Mesenchymal stem cell (in vitro differentiated cells and primary cell): Measurements from ENCODE around the gene KDM1B.
A peak's percentile ranks its signal among the peaks of the same experiment; 100 is the strongest.

ENCODE experiments used
- DNase-seq: peaks from one replicate; pipeline ENCODE4 v3.0.0-alpha.2; 2013
- H2AFZ ChIP-seq: one replicate; pipeline ENCODE4 v1.6.1; 2013; ENCODE audit warnings: low read depth, mild to moderate bottlenecking, control low read depth, inconsistent platforms, low read length, moderate library complexity
- H2AK5ac ChIP-seq: 2 replicates; pipeline ENCODE4 v1.6.1; 2013; ENCODE audit warnings: low read length, moderate library complexity, mild to moderate bottlenecking, inconsistent platforms; ENCODE audit not compliant: severe bottlenecking
- H2BK120ac ChIP-seq: one replicate; pipeline ENCODE4 v1.6.1; 2013; ENCODE audit warnings: low read depth, mild to moderate bottlenecking, inconsistent platforms, low read length, moderate library complexity
- H2BK12ac ChIP-seq, 2 experiments: one replicate each; pipeline ENCODE4 v1.6.1; 2013; ENCODE audit warnings: inconsistent platforms in 2 of 2, low read length in 2 of 2, mild to moderate bottlenecking in 2 of 2, moderate library complexity in 2 of 2, control low read depth in 1 of 2
- H2BK15ac ChIP-seq: one replicate; pipeline ENCODE4 v1.6.1; 2013; ENCODE audit warnings: mild to moderate bottlenecking, low read depth, inconsistent platforms; ENCODE audit not compliant: poor library complexity, severe bottlenecking
- H2BK5ac ChIP-seq: 2 replicates; pipeline ENCODE4 v1.6.1; 2013; ENCODE audit warnings: low read depth, mild to moderate bottlenecking, low read length, control low read depth, inconsistent platforms; ENCODE audit not compliant: poor library complexity, severe bottlenecking
- H3K14ac ChIP-seq, 2 experiments: one replicate each; pipeline ENCODE4 v1.6.1; 2013; ENCODE audit warnings: inconsistent platforms in 2 of 2, low read length in 2 of 2, control low read depth in 1 of 2, mild to moderate bottlenecking in 1 of 2, moderate library complexity in 1 of 2
- H3K18ac ChIP-seq, 2 experiments: one replicate each; pipeline ENCODE4 v1.6.1; 2013; ENCODE audit warnings: inconsistent platforms in 2 of 2, low read length in 2 of 2, control low read depth in 1 of 2, low read depth in 1 of 2, mild to moderate bottlenecking in 1 of 2
- H3K23ac ChIP-seq, 2 experiments: one replicate each; pipeline ENCODE4 v1.6.1; 2013; ENCODE audit warnings: inconsistent platforms in 2 of 2, low read length in 2 of 2, mild to moderate bottlenecking in 2 of 2, moderate library complexity in 2 of 2, control low read depth in 1 of 2
- H3K27ac ChIP-seq: 2 replicates; pipeline ENCODE4 v1.5.1; 2013; ENCODE audit warnings: mild to moderate bottlenecking, moderate library complexity, low read length, control low read depth, inconsistent platforms; ENCODE audit not compliant: poor library complexity, severe bottlenecking
- H3K27me3 ChIP-seq, 2 experiments: 2 replicates each; pipeline versions ENCODE4 v1.6.1 to v1.7.0; 2013; ENCODE audit warnings: low read length in 2 of 2, mild to moderate bottlenecking in 2 of 2, moderate library complexity in 2 of 2, control low read depth in 1 of 2, inconsistent platforms in 1 of 2; ENCODE audit not compliant: control insufficient read depth in 1 of 2, insufficient read depth in 1 of 2
- H3K36me3 ChIP-seq, 2 experiments: 2 replicates each; pipeline versions ENCODE4 v1.6.1 to v1.7.0; 2013; ENCODE audit warnings: low read length in 2 of 2, control low read depth in 1 of 2, inconsistent platforms in 1 of 2, low read depth in 1 of 2, mild to moderate bottlenecking in 1 of 2; ENCODE audit not compliant: insufficient read depth in 2 of 2, control insufficient read depth in 1 of 2
- H3K4ac ChIP-seq, 2 experiments: one replicate each; pipeline ENCODE4 v1.6.1; 2013; ENCODE audit warnings: inconsistent platforms in 2 of 2, low read length in 2 of 2, mild to moderate bottlenecking in 2 of 2, moderate library complexity in 2 of 2, control low read depth in 1 of 2, low read depth in 1 of 2
- H3K4me1 ChIP-seq: 2 replicates; pipeline ENCODE4 v1.6.1; 2013; ENCODE audit warnings: low read depth, low read length, control low read depth; ENCODE audit not compliant: control insufficient read depth, insufficient read depth
- H3K4me2 ChIP-seq: 2 replicates; pipeline ENCODE4 v1.6.1; 2013; ENCODE audit warnings: low read length, mild to moderate bottlenecking, inconsistent platforms; ENCODE audit not compliant: poor library complexity, severe bottlenecking
- H3K4me3 ChIP-seq, 2 experiments: 2 replicates each; pipeline versions ENCODE4 v1.5.1 to v1.7.0; 2013; ENCODE audit warnings: low read length in 2 of 2, mild to moderate bottlenecking in 2 of 2, control low read depth in 1 of 2, low read depth in 1 of 2; ENCODE audit not compliant: insufficient read depth in 1 of 2
- H3K79me1 ChIP-seq: replicated peaks from 2 replicates; pipeline ENCODE4 v1.6.1; 2013; ENCODE audit warnings: mild to moderate bottlenecking, control low read depth, low read length, inconsistent platforms; ENCODE audit not compliant: poor library complexity, severe bottlenecking
- H3K9ac ChIP-seq: 2 replicates; pipeline ENCODE4 v1.7.0; 2013; ENCODE audit warnings: mild to moderate bottlenecking, low read length, moderate library complexity
- H3K9me3 ChIP-seq: 2 replicates; pipeline ENCODE4 v1.7.0; 2013; ENCODE audit warnings: mild to moderate bottlenecking, low read length; ENCODE audit not compliant: control insufficient read depth
- H4K8ac ChIP-seq: one replicate; pipeline ENCODE4 v1.6.1; 2013; ENCODE audit warnings: inconsistent platforms, mild to moderate bottlenecking, low read length, moderate library complexity
- H4K91ac ChIP-seq: one replicate; pipeline ENCODE4 v1.6.1; 2013; ENCODE audit warnings: mild to moderate bottlenecking, low read length, inconsistent platforms
- WGBS: methylation state at CpG from one replicate; pipeline ENCODE4 v1.1.7; 2013; ENCODE audit warnings: mixed read lengths; 5-methylcytosine and 5-hydroxymethylcytosine counted together

The KDM1B gene

GRCh38 chr6:18242062-18242851 is 87.0 kb downstream of the KDM1B start:
- Histone ChIP-seq H3K9me3 (no peaks in the 10 kb centered on the region), H2AFZ (no peak overlapping the region), H2BK120ac (no peak overlapping the region), H3K4me2 (no peak overlapping the region), H3K14ac (no peak overlapping the region), H2AK5ac (no peak overlapping the region), H3K4me3 (no peak overlapping the region), H3K18ac (peak overlapping the region in 1 of 2 experiments; percentile 11), H2BK15ac (no peak overlapping the region), H3K27ac (no peak overlapping the region), H2BK12ac (no peak overlapping the region), H3K36me3 (peaks cover 13 to 59% of the 10 kb centered on the region in 2 experiments), H3K23ac (no peak overlapping the region), H3K4me1 (peaks cover 2% of the 10 kb centered on the region), H3K9ac (peak overlapping the region; percentile 22), H4K91ac (peak overlapping the region; percentile 39), H3K4ac (no peak overlapping the region), H3K27me3 (no peaks in the 10 kb centered on the region), H3K79me1 (peaks cover 11% of the 10 kb centered on the region), H2BK5ac (no peak overlapping the region), H4K8ac (peak overlapping the region; percentile 69)
- DNase-seq = peak; percentile 82
- WGBS = 83% methylated on average over 10 of the region's 11 CpGs

GRCh38 chr6:18243302-18243893 is 88.2 kb downstream of the KDM1B start:
- Histone ChIP-seq H3K18ac (no peak overlapping the region), H3K23ac (no peak overlapping the region)

GRCh38 chr6:18244251-18244650 is 89.0 kb downstream of the KDM1B start:
- Histone ChIP-seq H2BK5ac (no peak overlapping the region), H2BK120ac (no peak overlapping the region), H2BK12ac (no peak overlapping the region), H3K79me1 (peaks cover 11% of the 10 kb centered on the region), H3K23ac (no peak overlapping the region), H3K4me2 (no peak overlapping the region), H3K27ac (no peak overlapping the region), H3K14ac (no peak overlapping the region), H4K91ac (no peak overlapping the region), H3K27me3 (no peaks in the 10 kb centered on the region), H3K9ac (no peak overlapping the region), H3K9me3 (no peaks in the 10 kb centered on the region), H3K36me3 (peaks cover 10 to 63% of the 10 kb centered on the region in 2 experiments), H2AFZ (no peak overlapping the region), H2AK5ac (no peak overlapping the region), H3K4me1 (peaks cover 2% of the 10 kb centered on the region), H3K18ac (no peak overlapping the region), H3K4me3 (no peak overlapping the region), H3K4ac (no peak overlapping the region), H2BK15ac (no peak overlapping the region), H4K8ac (no peak overlapping the region)
- no peak for DNase-seq
- 93% methylated on average over 1 of the region's 2 CpGs for WGBS

More at GRCh38 chr6:18243302-18243893, 88.2 kb downstream of the KDM1B start:
- Histone ChIP-seq H3K4me1 (peaks cover 2% of the 10 kb centered on the region), H2AFZ (no peak overlapping the region), H2BK5ac (no peak overlapping the region), H2BK120ac (no peak overlapping the region), H3K9ac (no peak overlapping the region), H3K4ac (no peak overlapping the region), H4K91ac (no peak overlapping the region), H3K79me1 (peaks cover 11% of the 10 kb centered on the region), H3K27ac (no peak overlapping the region), H4K8ac (no peak overlapping the region), H3K27me3 (no peaks in the 10 kb centered on the region), H2BK12ac (no peak overlapping the region), H3K4me2 (no peak overlapping the region), H3K14ac (no peak overlapping the region), H3K36me3 (peaks cover 13 to 59% of the 10 kb centered on the region in 2 experiments), H2AK5ac (no peak overlapping the region), H3K9me3 (no peaks in the 10 kb centered on the region), H3K4me3 (no peak overlapping the region), H2BK15ac (no peak overlapping the region)
- WGBS = 99% methylated on average over 2 of the region's 3 CpGs
- no peak for DNase-seq

- H2BK12ac ChIP-seq = no peak overlapping the region
- WGBS = 100% methylated on average over 1 of the region's 1 CpG
- H2AK5ac ChIP-seq = no peak overlapping the region
- H3K18ac ChIP-seq = no peak overlapping the region
- no peak overlapping the region for H3K4me2 ChIP-seq
- H2BK5ac ChIP-seq = no peak overlapping the region
- H3K27ac ChIP-seq = no peak overlapping the region
- H3K36me3 ChIP-seq = peaks cover 10 to 70% of the 10 kb centered on the region in 2 experiments
- no peak overlapping the region for H3K23ac ChIP-seq
- no peak overlapping the region for H4K8ac ChIP-seq
- H2BK15ac ChIP-seq = no peak overlapping the region
- H3K9me3 ChIP-seq = no peaks in the 10 kb centered on the region
- no peaks in the 10 kb centered on the region for H3K27me3 ChIP-seq
- no peak overlapping the region for H2BK120ac ChIP-seq
- H3K79me1 ChIP-seq = peaks cover 11% of the 10 kb centered on the region
- H2AFZ ChIP-seq = no peak overlapping the region
- H3K4me1 ChIP-seq = peaks cover 2% of the 10 kb centered on the region
- H3K4me3 ChIP-seq = no peak overlapping the region
- H3K9ac ChIP-seq = no peak overlapping the region
- DNase-seq = no peak
- H4K91ac ChIP-seq = no peak overlapping the region
- H3K14ac ChIP-seq = no peak overlapping the region
- H3K4ac ChIP-seq = no peak overlapping the region
Measured at GRCh38 chr6:18245079-18245478, 89.9 kb downstream of the KDM1B start.
